GOT3 (cell line): ENCODE results near the gene ADAT1.

ENCODE experiments used
- DNase-seq: peaks from one replicate; lab custom pipeline; 2025; ENCODE audit warnings: mixed read lengths; lab: John Stamatoyannopoulos, UW

The ADAT1 gene

GRCh38 chr16:75622761-75623605 is at the start of gene ADAT1:
TSS of gene ADAT1 (minus strand) at chr16:75623281. CDS start at chr16:75620799, 2,482 bp downstream.
- DNase-seq = peak; percentile 88

- DNase-seq = no peak
Measured at GRCh38 chr16:75667503-75667902, 44.4 kb upstream of the ADAT1 start.

- DNase-seq = no peak
Measured at GRCh38 chr16:75660726-75661302, 37.7 kb upstream of the ADAT1 start.

GRCh38 chr16:75660321-75660720 is 37.2 kb upstream of the ADAT1 start:
- no peak for DNase-seq

GRCh38 chr16:75658175-75658574 is 35.1 kb upstream of the ADAT1 start:
- no peak for DNase-seq

- no peak for DNase-seq
Measured at GRCh38 chr16:75653922-75654321, 30.8 kb upstream of the ADAT1 start.

GRCh38 chr16:75648265-75649076 is 25.4 kb upstream of the ADAT1 start:
- peak; percentile 29 for DNase-seq

GRCh38 chr16:75647492-75648264 is 24.6 kb upstream of the ADAT1 start, which contains the start of the genes KARS1 and TERF2IP:
TSS of gene KARS1 (minus strand) at chr16:75647665. CDS start at chr16:75647639, 26 bp downstream.
TSS of gene TERF2IP (plus strand) at chr16:75647773. CDS start at chr16:75647883, 110 bp downstream.
- DNase-seq = peak; percentile 77

GRCh38 chr16:75647112-75647491 is 24.0 kb upstream of the ADAT1 start:
- DNase-seq = no peak

GRCh38 chr16:75644240-75645012 is 21.3 kb upstream of the ADAT1 start:
- DNase-seq = no peak

GRCh38 chr16:75640598-75640997 is 17.5 kb upstream of the ADAT1 start:
- DNase-seq = no peak

GRCh38 chr16:75635036-75635435 is 12.0 kb upstream of the ADAT1 start:
- DNase-seq = no peak

- no peak for DNase-seq
Measured at GRCh38 chr16:75632857-75633256, 9.8 kb upstream of the ADAT1 start.

GRCh38 chr16:75630052-75630451 is 7.0 kb upstream of the ADAT1 start:
- DNase-seq = no peak

- no peak for DNase-seq
Measured at GRCh38 chr16:75629132-75629531, 6.1 kb upstream of the ADAT1 start.

GRCh38 chr16:75628351-75628750 is 5.3 kb upstream of the ADAT1 start:
- no peak for DNase-seq

GRCh38 chr16:75627851-75628250 is 4.8 kb upstream of the ADAT1 start:
- DNase-seq = no peak

GRCh38 chr16:75626806-75627205 is 3.7 kb upstream of the ADAT1 start:
- no peak for DNase-seq

- DNase-seq = no peak
Measured at GRCh38 chr16:75624921-75625334, 1.8 kb upstream of the ADAT1 start.

GRCh38 chr16:75621170-75621477 is 2.0 kb downstream of the ADAT1 start:
- no peak for DNase-seq
